DMS53 treated with DMSO at 0.1 percent for 48 hours (cell line): ENCODE data around the gene RNF227.

ENCODE experiments used
- DNase-seq: peaks from one replicate; lab custom pipeline; 2025; ENCODE audit not compliant: unreplicated experiment; lab: John Stamatoyannopoulos, UW

RNF227 gene

GRCh38 chr17:7889166-7889955 is 26.7 kb downstream of the RNF227 start:
- DNase-seq = peak; percentile 97

- peak; percentile 82 for DNase-seq
Measured at GRCh38 chr17:7888184-7888920, 27.7 kb downstream of the RNF227 start, which contains the start of gene CHD3. CHD3 (plus strand) TSS chr17:7888789; CDS start chr17:7889001, 212 bp downstream.

GRCh38 chr17:7887482-7888183 is 28.5 kb downstream of the RNF227 start:
- DNase-seq = peak; percentile 97

GRCh38 chr17:7887038-7887481 is 29.0 kb downstream of the RNF227 start:
- DNase-seq = peak; percentile 85

GRCh38 chr17:7886227-7887037 is 29.7 kb downstream of the RNF227 start:
- DNase-seq = peak; percentile 74

- peak; percentile 50 for DNase-seq
Measured at GRCh38 chr17:7885367-7886226, 30.5 kb downstream of the RNF227 start.

- no peak for DNase-seq
Measured at GRCh38 chr17:7884581-7885366, 31.3 kb downstream of the RNF227 start.

GRCh38 chr17:7883781-7884386 is 32.2 kb downstream of the RNF227 start:
- peak; percentile 39 for DNase-seq

GRCh38 chr17:7882629-7883028 is 33.5 kb downstream of the RNF227 start:
- DNase-seq = peak; percentile 20

GRCh38 chr17:7882068-7882467 is 34.0 kb downstream of the RNF227 start:
- DNase-seq = peak; percentile 87

- no peak for DNase-seq
Measured at GRCh38 chr17:7881276-7882054, 34.6 kb downstream of the RNF227 start.

- DNase-seq = no peak
Measured at GRCh38 chr17:7880076-7880868, 35.8 kb downstream of the RNF227 start.

- DNase-seq = no peak
Measured at GRCh38 chr17:7878234-7878633, 37.9 kb downstream of the RNF227 start.

- no peak for DNase-seq
Measured at GRCh38 chr17:7875804-7876370, 40.2 kb downstream of the RNF227 start.

- DNase-seq = no peak
Measured at GRCh38 chr17:7873051-7873450, 43.0 kb downstream of the RNF227 start.

GRCh38 chr17:7867881-7868329 is 48.2 kb downstream of the RNF227 start:
- DNase-seq = no peak
